Measurements from ENCODE around the gene SERTAD4. TPM values are rescaled to one million over a fixed set of nuclear protein-coding genes. Genes with fewer than 3 reads are reported as not detected.

The SERTAD4 gene
- total RNA-seq, 6 donors from 2014 or later: 2.0 to 11.5 (median 5.5) TPM

- peak; percentile 77 to 94 for ATAC-seq (ENCODE audit: low FRiP score in 2 of 2)
- peak in 1 of 4 donors; percentile 17 for TF ChIP-seq EP300 (IDR thresholded peaks at IDR 0.05)
- peak; percentile 15 to 54 for TF ChIP-seq POLR2AphosphoS5 (IDR thresholded peaks at IDR 0.05)
- peak in 1 of 4 donors; percentile 49 for TF ChIP-seq POLR2A (IDR thresholded peaks at IDR 0.05)
- no peak for TF ChIP-seq CTCF (IDR thresholded peaks at IDR 0.05)
- DNase-seq: peak in 1 of 2 donors; percentile 70
Observed at GRCh38 chr1:210222340-210223006, 10.1 kb upstream of the SERTAD4 start.

GRCh38 chr1:210223226-210223904, 9.2 kb upstream of the SERTAD4 start:
- no peaks in the 10 kb centered on the region for H3K4me1 ChIP-seq

More at GRCh38 chr1:210222340-210223006, 10.1 kb upstream of the SERTAD4 start:
- Histone ChIP-seq H3K9me3 (no peaks in the 10 kb centered on the region), H3K4me3 (no peak overlapping the region), H3K27ac (peak overlapping the region; percentile 38 to 57 (median 43)), H3K4me1 (no peaks in the 10 kb centered on the region), H3K27me3 (no peaks in the 10 kb centered on the region), H3K36me3 (no peaks in the 10 kb centered on the region)
- 43 to 44% methylated on average over 6 of the region's 6 CpGs for WGBS, 2 donors

GRCh38 chr1:210228158-210228557, 4.4 kb upstream of the SERTAD4 start:
- no peak for ATAC-seq (ENCODE audit: low FRiP score in 2 of 2)
- 64 to 86% methylated on average over 1 of the region's 1 CpG for WGBS, 2 donors
- H3K36me3 ChIP-seq: no peaks in the 10 kb centered on the region
- TF ChIP-seq POLR2AphosphoS5 (IDR thresholded peaks at IDR 0.05) (no peak), POLR2A (IDR thresholded peaks at IDR 0.05) (no peak), EP300 (IDR thresholded peaks at IDR 0.05) (no peak), CTCF (IDR thresholded peaks at IDR 0.05) (no peak)
- H3K27me3 ChIP-seq: peaks cover 0 to 8% (median 0%) of the 10 kb centered on the region in 4 donors
- H3K4me1 ChIP-seq: peaks cover 2 to 14% (median 11%) of the 10 kb centered on the region in 4 donors
- no peak overlapping the region for H3K4me3 ChIP-seq
- no peaks in the 10 kb centered on the region for H3K9me3 ChIP-seq
- no peak overlapping the region for H3K27ac ChIP-seq
- no peak for DNase-seq

More at GRCh38 chr1:210223226-210223904, 9.2 kb upstream of the SERTAD4 start:
- Histone ChIP-seq H3K36me3 (no peaks in the 10 kb centered on the region), H3K9me3 (no peaks in the 10 kb centered on the region), H3K27ac (peak overlapping the region in 1 of 4 donors; percentile 38), H3K27me3 (no peaks in the 10 kb centered on the region), H3K4me3 (no peak overlapping the region)
- TF ChIP-seq EP300 (IDR thresholded peaks at IDR 0.05) (no peak), CTCF (IDR thresholded peaks at IDR 0.05) (no peak), POLR2A (IDR thresholded peaks at IDR 0.05) (no peak), POLR2AphosphoS5 (IDR thresholded peaks at IDR 0.05) (no peak)
- DNase-seq (no peak), ATAC-seq (ENCODE audit: low FRiP score in 2 of 2) (peak in 1 of 2 donors; percentile 34)
- WGBS, 2 donors: 49 to 51% methylated on average over 5 of the region's 5 CpGs

- Histone ChIP-seq H3K36me3 (no peaks in the 10 kb centered on the region), H3K27ac (no peak overlapping the region), H3K27me3 (peaks cover 0 to 18% (median 0%) of the 10 kb centered on the region in 4 donors), H3K4me3 (no peak overlapping the region), H3K9me3 (no peaks in the 10 kb centered on the region), H3K4me1 (peaks cover 12 to 28% (median 20%) of the 10 kb centered on the region in 4 donors)
- ATAC-seq (ENCODE audit: low FRiP score in 2 of 2): no peak
- no peak for TF ChIP-seq POLR2A (IDR thresholded peaks at IDR 0.05)
- no peak for TF ChIP-seq POLR2AphosphoS5 (IDR thresholded peaks at IDR 0.05)
- no peak for TF ChIP-seq CTCF (IDR thresholded peaks at IDR 0.05)
- DNase-seq: no peak
Observed at GRCh38 chr1:210230149-210230695, 2.4 kb upstream of the SERTAD4 start.
